Breast epithelium (tissue), 4 donors: ENCODE results near the gene UBAC1. TPM values are rescaled to one million over a fixed set of nuclear protein-coding genes. Genes with fewer than 3 reads are reported as not detected.
"Not testable (repeated sequence)": the region's sequence is repeated elsewhere in the genome, so short reads cannot be mapped to it uniquely, and the experiment has no call there.

ENCODE experiments used
- DNase-seq, 2 donors: peaks; one replicate each; pipeline ENCODE4 v3.0.0-alpha.2; 2019; ENCODE audit warnings: low spot score in 2 of 2
- H3K27ac ChIP-seq, 2 donors: fragments of 200-600 bp; sonication (generic) in 1 of 2; one replicate each; pipeline ENCODE4 v1.5.1; 2016 to 2019; ENCODE audit warnings: mild to moderate bottlenecking in 1 of 2
- H3K27me3 ChIP-seq, 2 donors: fragments of 200-600 bp; sonication (generic) in 1 of 2; one replicate each; pipeline versions ENCODE4 v1.5.1 to v1.6.0; 2017 to 2019; ENCODE audit warnings: control low read depth in 1 of 2, mild to moderate bottlenecking in 1 of 2
- H3K36me3 ChIP-seq: fragments of 200-600 bp; one replicate; pipeline ENCODE4 v1.5.1; 2019
- H3K4me1 ChIP-seq, 2 donors: fragments of 200-600 bp; sonication (generic); one replicate each; pipeline ENCODE4 v1.5.1; 2016 to 2019; ENCODE audit warnings: control low read depth in 1 of 2
- H3K4me3 ChIP-seq, 3 donors: fragments of 200-600 bp; sonication (generic); 1 replicate in 2 of 3; 2 replicates in 1 of 3; pipeline ENCODE4 v1.5.1; 2016 to 2019; ENCODE audit warnings: mild to moderate bottlenecking in 3 of 3, moderate library complexity in 2 of 3
- H3K9me3 ChIP-seq, 2 donors: fragments of 200-600 bp; sonication (generic) in 1 of 2; one replicate each; pipeline ENCODE4 v1.5.1; 2016 to 2019; ENCODE audit warnings: control low read depth in 1 of 2
- CTCF ChIP-seq, 3 donors: fragments of 450-650 bp; IDR thresholded peaks; one replicate each; pipeline ENCODE4 v1.5.1; 2016 to 2017; ENCODE audit warnings: antibody characterized with exemption in 3 of 3, mild to moderate bottlenecking in 3 of 3, moderate library complexity in 3 of 3
- POLR2A ChIP-seq: fragments of 450-650 bp; IDR thresholded peaks from one replicate; pipeline ENCODE4 v1.6.1; 2016; ENCODE audit warnings: antibody characterized with exemption, mild to moderate bottlenecking, moderate library complexity
- POLR2AphosphoS5 ChIP-seq, 3 donors: sonication (generic); formaldehyde crosslinking; IDR thresholded peaks; one replicate each; pipeline ENCODE4 v1.6.1; 2017; ENCODE audit warnings: antibody characterized with exemption in 3 of 3
- intact Hi-C: fragments of 100-400 bp; cut with DNase I; formaldehyde crosslinking; loops from one replicate; pipeline ENCODE4 v1.15.1; 2023; ENCODE audit warnings: low total_unique reads
- total RNA-seq, 3 donors: library from RNA; depleted of rRNA; stranded (reverse); fragments of >200 nt; gene quantifications; one replicate each; pipeline ENCODE4 v1.1.0, GENCODE V29; 2016

UBAC1 gene
- total RNA-seq, 3 donors from 2014 or later = 39.2 to 53.0 (median 45.6) TPM

GRCh38 chr9:135952664-135953206 is 8.4 kb downstream of the UBAC1 start:
- no peaks in the 10 kb centered on the region for H3K27me3 ChIP-seq
- no peaks in the 10 kb centered on the region for H3K9me3 ChIP-seq
- no peak for DNase-seq
- H3K4me3 ChIP-seq = no peak overlapping the region
- TF ChIP-seq CTCF (IDR thresholded peaks at IDR 0.05) (no peak), POLR2A (no peak), POLR2AphosphoS5 (IDR thresholded peaks at IDR 0.05) (no peak)
- peak overlapping the region in 1 of 2 donors; percentile 9 for H3K27ac ChIP-seq
- no peaks in the 10 kb centered on the region for H3K4me1 ChIP-seq
- intact Hi-C loops = no loop called here
- H3K36me3 ChIP-seq = no peaks in the 10 kb centered on the region

GRCh38 chr9:135951889-135952663 is 9.1 kb downstream of the UBAC1 start:
- no peaks in the 10 kb centered on the region for H3K36me3 ChIP-seq
- H3K27me3 ChIP-seq = no peaks in the 10 kb centered on the region
- no peak for DNase-seq
- H3K4me3 ChIP-seq = no peak overlapping the region
- TF ChIP-seq CTCF (IDR thresholded peaks at IDR 0.05) = no peak
- no peak for TF ChIP-seq POLR2AphosphoS5 (IDR thresholded peaks at IDR 0.05)
- no peak for TF ChIP-seq POLR2A
- no peaks in the 10 kb centered on the region for H3K9me3 ChIP-seq
- intact Hi-C loops = no loop called here
- peak overlapping the region; percentile 2 to 51 for H3K27ac ChIP-seq
- H3K4me1 ChIP-seq = no peaks in the 10 kb centered on the region

GRCh38 chr9:135951310-135951709 is 9.9 kb downstream of the UBAC1 start:
- H3K4me3 ChIP-seq, intact Hi-C loops, H3K27me3 ChIP-seq, DNase-seq, H3K9me3 ChIP-seq, H3K36me3 ChIP-seq, H3K4me1 ChIP-seq: not testable (repeated sequence)
- H3K27ac ChIP-seq = peak overlapping the region; percentile 2 to 44

GRCh38 chr9:135950841-135951240 is 10.3 kb downstream of the UBAC1 start:
- DNase-seq, H3K36me3 ChIP-seq, intact Hi-C loops: not testable (repeated sequence)

GRCh38 chr9:135950135-135950682 is 11.0 kb downstream of the UBAC1 start:
- peaks cover 8% of the 10 kb centered on the region for H3K36me3 ChIP-seq
- peak overlapping the region; percentile 56 to 71 for H3K27ac ChIP-seq
- DNase-seq = no peak
- H3K9me3 ChIP-seq = no peaks in the 10 kb centered on the region
- H3K4me3 ChIP-seq = no peak overlapping the region
- intact Hi-C loops = no loop called here
- H3K27me3 ChIP-seq = no peaks in the 10 kb centered on the region
- no peak for TF ChIP-seq POLR2A
- H3K4me1 ChIP-seq = no peaks in the 10 kb centered on the region

More at GRCh38 chr9:135950841-135951240, 10.3 kb downstream of the UBAC1 start:
- H3K4me1 ChIP-seq, H3K27ac ChIP-seq, H3K9me3 ChIP-seq, H3K4me3 ChIP-seq, H3K27me3 ChIP-seq: not testable (repeated sequence)

- intact Hi-C loops = no loop called here
Observed at GRCh38 chr9:135949501-135950134, 11.6 kb downstream of the UBAC1 start.

More at GRCh38 chr9:135949501-135950134, 11.6 kb downstream of the UBAC1 start:
- Histone ChIP-seq H3K36me3 (peaks cover 8% of the 10 kb centered on the region), H3K27ac (peak overlapping the region; percentile 56 to 71), H3K4me1 (no peaks in the 10 kb centered on the region), H3K4me3 (no peak overlapping the region), H3K9me3 (no peaks in the 10 kb centered on the region), H3K27me3 (no peaks in the 10 kb centered on the region)
- no peak for DNase-seq
- TF ChIP-seq POLR2A = no peak
- no peak for TF ChIP-seq POLR2AphosphoS5 (IDR thresholded peaks at IDR 0.05)
- no peak for TF ChIP-seq CTCF (IDR thresholded peaks at IDR 0.05)
